Right forelimb (tissue), 1 donor: ENCODE results near the gene LIPF.
"Not testable (repeated sequence)": the region's sequence is repeated elsewhere in the genome, so short reads cannot be mapped to it uniquely, and the experiment has no call there.

Source experiments
- DNase-seq: peaks from one replicate; pipeline ENCODE4 v3.0.0-alpha.2; 2018

The LIPF gene

DNA sequence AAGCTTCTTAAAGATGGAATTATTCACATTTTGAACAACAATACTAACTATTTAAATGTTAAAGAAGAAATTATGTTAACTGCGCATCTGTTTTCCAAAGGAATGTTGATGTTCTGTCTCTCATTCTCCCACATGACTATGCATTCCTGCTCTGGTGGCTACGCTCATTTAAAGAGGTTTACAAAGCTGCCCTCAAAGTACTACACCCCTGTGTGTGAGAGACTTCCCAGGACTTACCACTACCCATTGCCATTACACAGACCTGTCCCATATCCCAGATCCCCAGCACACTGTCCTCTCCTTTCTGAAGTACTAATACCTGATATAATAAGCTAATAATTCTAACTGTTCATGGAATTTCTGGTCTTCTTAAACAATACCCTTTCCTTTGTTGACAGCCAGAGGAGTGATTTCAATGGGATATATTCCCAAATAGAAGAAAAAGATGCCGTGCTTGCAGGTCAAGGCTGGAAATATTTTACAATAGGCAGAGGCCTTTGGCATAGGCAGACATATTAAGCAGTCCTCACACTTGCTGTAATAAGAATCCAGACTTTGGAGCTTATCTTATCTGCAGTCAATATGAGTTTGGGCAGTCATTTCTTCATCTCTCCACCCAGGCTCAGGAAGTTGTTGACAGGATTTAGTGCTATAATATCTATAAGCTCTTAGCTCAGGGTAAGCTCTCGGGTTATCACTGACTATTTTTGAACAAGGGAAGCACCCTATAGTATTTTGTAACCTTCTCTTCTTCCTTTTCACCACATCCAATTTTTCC is 12.2 kb downstream of the LIPF start:
- no peak for DNase-seq

- no peak for DNase-seq
These were observed 16.7 kb downstream of the LIPF start for GRCh38 chr10:88680958-88681357.

DNA sequence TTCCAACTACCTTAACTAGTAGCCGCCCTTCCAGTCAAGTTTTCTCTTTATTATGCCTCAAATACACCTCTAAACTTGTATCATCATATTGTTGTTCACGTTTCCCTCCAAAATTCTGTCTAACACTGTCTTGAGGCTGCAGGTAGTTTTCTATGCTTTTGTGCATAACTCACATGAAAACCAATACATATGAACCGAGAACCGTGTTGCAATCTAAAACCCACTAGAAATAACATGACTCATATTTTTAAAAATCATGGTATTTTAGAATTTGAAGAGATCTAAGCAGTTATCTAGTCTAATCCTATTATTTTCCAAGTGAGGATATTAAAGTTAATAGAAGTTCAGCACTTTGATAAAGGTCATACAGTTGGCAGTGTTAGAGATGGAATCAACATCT is 18.2 kb downstream of the LIPF start:
- no peak for DNase-seq

DNA sequence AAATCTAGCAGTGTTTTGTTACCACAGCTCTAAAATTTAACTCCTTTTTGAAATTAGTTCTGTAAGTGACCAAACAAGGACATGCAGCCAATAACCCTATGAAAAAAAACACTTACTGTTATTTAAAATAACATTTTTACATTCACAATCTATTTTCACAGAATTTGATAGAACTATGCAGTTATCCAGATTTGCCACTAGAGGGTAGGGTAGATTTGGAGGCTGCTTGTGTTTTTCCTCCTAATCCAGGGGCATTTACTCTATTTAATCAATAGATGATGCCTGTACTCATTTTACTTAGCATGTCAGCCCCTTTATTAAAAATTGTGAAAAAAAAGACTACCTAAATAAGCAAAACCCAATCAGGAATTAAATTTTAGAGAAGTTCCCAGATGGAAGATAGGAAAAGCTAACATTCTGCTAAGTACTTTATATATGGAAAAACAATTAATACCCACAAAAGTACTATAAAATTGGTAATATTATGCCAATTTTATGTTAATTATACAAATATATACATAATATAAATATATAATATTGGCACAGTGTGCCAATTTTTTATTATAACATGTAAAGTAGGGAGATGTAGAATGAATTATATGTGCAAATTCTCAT is 23.7 kb downstream of the LIPF start:
- DNase-seq = no peak

- no peak for DNase-seq
These were observed 25.1 kb downstream of the LIPF start for GRCh38 chr10:88689366-88689765.

GRCh38 chr10:88693392-88694020 is 29.3 kb downstream of the LIPF start:
- DNase-seq = no peak

- no peak for DNase-seq
These were observed 38.8 kb downstream of the LIPF start for GRCh38 chr10:88702848-88703597.

DNA sequence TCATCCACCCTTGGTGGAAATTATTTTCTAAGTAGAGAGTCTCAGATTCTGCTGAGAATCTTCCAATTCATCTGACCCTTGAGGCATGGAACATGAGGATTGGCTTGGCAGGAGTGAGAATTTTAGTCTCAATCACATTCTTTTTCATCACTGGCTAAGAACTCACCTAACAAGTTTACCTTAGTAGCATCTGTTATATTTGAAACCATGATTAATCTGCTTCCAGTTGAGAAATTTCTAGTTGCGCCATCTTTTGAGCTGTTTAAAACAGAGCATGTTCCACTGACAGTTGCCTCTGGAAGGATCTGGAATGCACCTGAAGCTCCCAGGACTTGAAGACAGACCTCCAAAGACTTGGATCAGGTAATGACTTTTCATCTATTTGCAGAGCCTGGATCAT is 41.7 kb downstream of the LIPF start, which contains the start of gene LIPK:
LIPK (plus strand) TSS at position 292 of the 400 bp plus-strand sequence. CDS start 18,295 bp downstream, outside the sequence.
- no peak for DNase-seq

DNA sequence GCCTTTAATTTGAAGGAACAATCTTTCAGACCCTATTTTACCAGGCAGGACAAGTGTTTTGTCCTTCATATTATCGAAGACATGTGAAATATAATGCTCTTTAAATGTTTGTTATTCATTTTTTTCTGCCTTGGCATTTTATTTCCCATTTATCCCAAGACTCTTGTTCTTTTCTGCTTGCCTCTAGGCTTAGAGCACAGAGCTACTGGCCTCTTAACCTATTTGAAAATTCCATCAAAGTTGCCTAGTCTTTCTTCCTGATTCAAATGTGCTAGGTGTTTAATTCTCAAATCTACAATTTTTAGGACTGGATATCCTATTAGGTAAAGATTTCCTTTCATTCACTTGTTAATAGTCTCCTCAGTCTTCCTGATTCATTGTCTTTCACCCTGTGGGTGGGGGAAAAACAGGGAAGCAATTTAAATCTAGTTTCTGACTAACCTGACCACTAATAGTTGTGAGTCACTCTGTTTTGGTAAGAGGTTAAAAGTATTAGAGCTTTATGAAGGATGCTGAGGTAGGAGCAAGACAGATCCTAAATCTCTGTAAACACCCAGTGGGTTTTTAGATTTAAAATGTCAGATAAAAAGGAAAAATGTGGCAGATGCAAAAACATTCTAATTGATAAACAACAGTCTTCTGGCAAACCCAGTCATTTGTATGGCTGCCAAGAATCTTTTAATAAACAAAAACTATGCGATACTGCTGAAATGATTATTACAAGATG is 43.4 kb downstream of the LIPF start:
- DNase-seq = no peak

GRCh38 chr10:88709361-88709760 is 45.1 kb downstream of the LIPF start:
- DNase-seq = not testable (repeated sequence)

DNA sequence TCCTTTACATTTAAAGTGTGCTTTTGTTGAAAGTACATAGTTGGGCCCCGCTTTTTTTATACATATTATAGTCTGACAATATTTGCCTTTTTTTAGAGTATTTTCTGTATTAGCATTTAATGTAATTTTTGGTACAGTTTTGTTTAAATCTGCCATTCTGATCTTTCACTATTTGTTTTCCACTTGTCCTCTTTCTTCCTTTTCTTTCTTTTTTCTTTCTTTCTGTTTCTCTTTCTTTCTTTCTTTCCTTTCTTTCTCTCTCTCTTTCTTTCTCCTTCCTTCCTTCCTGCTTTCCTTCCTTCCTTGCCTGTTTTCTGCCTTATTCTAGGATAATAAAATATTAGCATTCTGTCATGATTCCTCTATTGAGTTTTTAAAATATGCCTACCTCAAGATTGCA is 51.3 kb downstream of the LIPF start:
- no peak for DNase-seq

DNA sequence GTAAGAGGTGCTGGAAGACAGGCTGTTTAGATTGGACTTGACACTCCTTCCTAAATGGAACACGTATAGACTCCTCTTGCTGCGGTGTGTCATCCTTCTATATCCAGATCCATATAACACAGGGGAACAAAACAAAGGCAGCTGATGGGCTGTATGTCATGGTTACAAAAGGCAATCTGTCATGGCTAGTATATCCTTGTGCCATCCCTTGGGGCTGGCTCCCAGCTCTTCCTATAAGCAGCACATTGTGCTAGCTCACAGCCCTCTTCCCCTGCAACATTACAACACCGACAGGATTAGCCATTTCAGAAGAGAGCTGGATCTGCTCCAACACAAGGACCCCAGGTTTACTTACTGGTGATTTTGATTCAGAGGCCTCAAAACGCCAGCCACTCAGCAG is 57.1 kb downstream of the LIPF start:
- no peak for DNase-seq

DNA sequence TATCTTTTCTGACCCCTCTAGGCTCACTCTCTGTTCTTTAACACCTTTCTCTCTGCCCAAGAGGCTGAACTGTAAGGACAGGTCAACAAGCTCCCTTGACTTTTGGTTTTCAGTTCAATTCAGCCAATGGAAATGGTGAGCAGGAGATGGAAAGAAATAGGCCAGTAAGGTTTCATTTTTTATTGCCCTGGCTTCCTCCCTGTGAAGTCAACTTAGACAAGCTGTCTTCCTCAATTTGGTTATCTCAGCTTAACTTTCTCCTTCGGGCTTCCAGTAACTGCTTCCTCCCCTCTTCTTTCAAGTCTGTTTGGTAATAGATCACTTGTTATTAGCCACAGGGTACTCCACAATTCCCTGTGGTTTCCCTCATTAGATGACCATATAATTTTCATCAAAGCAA is 61.6 kb downstream of the LIPF start:
- no peak for DNase-seq

GRCh38 chr10:88728107-88728763 is 64.0 kb downstream of the LIPF start:
- DNase-seq = no peak
